GM12878 (cell line): ENCODE data around the gene TLCD5. TPM values are rescaled to one million over a fixed set of nuclear protein-coding genes. Genes with fewer than 3 reads are reported as not detected.

Experiments used
- ATAC-seq: fragments of 200-7000 bp; cut with Tn5 transposase; 3 replicates; pipeline ENCODE4 v1.9.1; 2020; ENCODE audit warnings: mild to moderate bottlenecking, moderate library complexity
- BruUV-seq: library from RNA; stranded (reverse); fragments of 400-500 nt; replicated peaks from 2 replicates; lab custom pipeline; 2021; lab: Mats Ljungman, UMichigan
- CTCF ChIA-PET: fragments of 300-600 bp; sonication (Branson Sonifier 250); formaldehyde crosslinking; extraction: SDS; loops from one replicate; lab custom pipeline; 2021; ENCODE audit warnings: inconsistent platforms; lab: Yijun Ruan, JAX
- POLR2A ChIA-PET: fragments of 350-600 bp; formaldehyde crosslinking; extraction: SDS; loops from one replicate; lab custom pipeline; 2021; ENCODE audit warnings: inconsistent platforms; lab: Charles Lee
- RAD21 ChIA-PET: fragments of 300-600 bp; sonication (Branson Sonifier 250); formaldehyde crosslinking; loops from one replicate; lab custom pipeline; 2023; ENCODE audit warnings: antibody characterized with exemption; ENCODE audit not compliant: unreplicated experiment; lab: Charles Lee
- SMC1A ChIA-PET: fragments of 300-600 bp; sonication (Branson Sonifier 250); formaldehyde crosslinking; loops from one replicate; lab custom pipeline; 2023; ENCODE audit not compliant: unreplicated experiment, uncharacterized antibody; lab: Charles Lee
- DNase-seq: peaks from one replicate; pipeline ENCODE4 v3.0.0-alpha.2; 2011; ENCODE audit warnings: low read depth, low spot score
- FAIRE-seq: peaks from 3 replicates; lab custom pipeline; 2011; peaks lifted over from hg19 to GRCh38; lab: Jason Lieb, UNC
- H2AFZ ChIP-seq: 2 replicates; pipeline ENCODE4 v1.6.0; 2011; ENCODE audit warnings: low read depth, low read length, control low read depth; ENCODE audit not compliant: control insufficient read depth
- H3K27ac ChIP-seq: 2 replicates; pipeline ENCODE4 v1.5.1; 2011; ENCODE audit warnings: control low read depth; ENCODE audit not compliant: control insufficient read depth, insufficient read depth
- H3K27me3 ChIP-seq, 2 experiments: replicated peaks in 1 of 2; 2 replicates each; pipeline versions ENCODE4 v1.6.0 to v1.6.1; 2011; ENCODE audit warnings: low read length in 1 of 2; ENCODE audit not compliant: control insufficient read depth in 2 of 2, insufficient read depth in 2 of 2
- H3K36me3 ChIP-seq, 2 experiments: 2 replicates each; pipeline ENCODE4 v1.5.1; 2011; ENCODE audit warnings: low read length in 1 of 2; ENCODE audit not compliant: control insufficient read depth in 2 of 2, insufficient read depth in 2 of 2
- H3K4me1 ChIP-seq: 2 replicates; pipeline ENCODE4 v1.6.1; 2011; ENCODE audit warnings: mild to moderate bottlenecking, low read length, moderate library complexity, mixed read lengths; ENCODE audit not compliant: control insufficient read depth, insufficient read depth
- H3K4me2 ChIP-seq: 2 replicates; pipeline ENCODE4 v1.6.0; 2011; ENCODE audit warnings: control low read depth; ENCODE audit not compliant: control insufficient read depth, insufficient read depth
- H3K4me3 ChIP-seq: fragments of 200-600 bp; sonication (generic); 2 replicates; pipeline ENCODE4 v1.5.1; 2016
- H3K79me2 ChIP-seq: 2 replicates; pipeline ENCODE4 v1.6.0; 2011; ENCODE audit warnings: low read length; ENCODE audit not compliant: control insufficient read depth, insufficient read depth
- H3K9ac ChIP-seq: 2 replicates; pipeline ENCODE4 v1.8.0; 2011; ENCODE audit warnings: low read length, control low read depth, mixed read lengths; ENCODE audit not compliant: control insufficient read depth, insufficient read depth
- H3K9me3 ChIP-seq: replicated peaks from 3 replicates; pipeline ENCODE4 v1.5.1; 2011; ENCODE audit warnings: mild to moderate bottlenecking, low read length; ENCODE audit not compliant: control insufficient read depth, insufficient read depth
- H4K20me1 ChIP-seq: 2 replicates; pipeline ENCODE4 v1.6.0; 2011; ENCODE audit not compliant: control insufficient read depth, insufficient read depth
- ATF3 ChIP-seq: IDR thresholded peaks from 2 replicates; pipeline ENCODE4 v1.6.1; 2011; ENCODE audit warnings: low read depth, mild to moderate bottlenecking, low read length, moderate library complexity, borderline replicate concordance; ENCODE audit errors: extremely low read depth
- BMI1 ChIP-seq: fragments of 450-650 bp; IDR thresholded peaks from 2 replicates; pipeline ENCODE4 v1.6.1; 2016; ENCODE audit warnings: mild to moderate bottlenecking, moderate library complexity, borderline replicate concordance
- CEBPB ChIP-seq, 2 experiments: fragments of 150-350 bp in 1 of 2; IDR thresholded peaks; 2 replicates each; pipeline ENCODE4 v1.6.1; 2012 to 2014; ENCODE audit warnings: low read depth in 2 of 2, low read length in 2 of 2, borderline replicate concordance in 1 of 2, inconsistent platforms in 1 of 2
- HCFC1 ChIP-seq: fragments of 150-350 bp; IDR thresholded peaks from 2 replicates; pipeline ENCODE4 v1.6.1; 2014; ENCODE audit warnings: low read length
- MLLT1 ChIP-seq: fragments of 450-650 bp; IDR thresholded peaks from 2 replicates; pipeline ENCODE4 v1.6.1; 2016; ENCODE audit warnings: mild to moderate bottlenecking
- NFXL1 ChIP-seq: fragments of 450-650 bp; IDR thresholded peaks from 2 replicates; pipeline ENCODE4 v1.6.1; 2017; ENCODE audit warnings: antibody characterized with exemption, mild to moderate bottlenecking, borderline replicate concordance
- RELA ChIP-seq: fragments of 450-650 bp; IDR thresholded peaks from 2 replicates; pipeline ENCODE4 v1.8.0; 2014; ENCODE audit warnings: borderline replicate concordance; ENCODE audit not compliant: partially characterized antibody
- SP1 ChIP-seq: IDR thresholded peaks from one replicate; pipeline ENCODE4 v1.6.1; 2011; ENCODE audit warnings: low read depth, low read length
- STAT1 ChIP-seq: fragments of 450-650 bp; conservative IDR thresholded peaks from 2 replicates; pipeline ENCODE4 v1.6.1; 2014; ENCODE audit warnings: antibody characterized with exemption, mild to moderate bottlenecking
- SUZ12 ChIP-seq: fragments of 200-600 bp; sonication (generic); IDR thresholded peaks from one replicate; pipeline ENCODE4 v1.6.1; 2018; ENCODE audit warnings: antibody characterized with exemption, mild to moderate bottlenecking; ENCODE audit not compliant: unreplicated experiment
- TBL1XR1 ChIP-seq: IDR thresholded peaks from 2 replicates; pipeline ENCODE4 v1.6.1; 2012; ENCODE audit warnings: low read depth, low read length, improper control_type of control experiment
- WGBS: methylation state at CpG from one replicate; pipeline ENCODE4 v1.1.6; 2016; ENCODE audit warnings: low lambda C conversion rate; ENCODE audit not compliant: insufficient replicate concordance, insufficient coverage; ENCODE audit errors: missing lambda C conversion rate; 5-methylcytosine and 5-hydroxymethylcytosine counted together
- in situ Hi-C: fragments of 300-500 bp; cut with MboI; formaldehyde crosslinking; loops from 9 replicates; pipeline ENCODE4 v1.14.3; 2018; ENCODE audit warnings: mixed read lengths
- intact Hi-C: fragments of 100-400 bp; cut with micrococcal nuclease; formaldehyde crosslinking; loops from one replicate; pipeline ENCODE4 v1.14.2; 2022; ENCODE audit not compliant: unreplicated experiment
- polyA plus RNA-seq, 11 experiments: library from polyadenylated mRNA; depleted of rRNA in 4 of 11; unstranded in 6 of 11; stranded (reverse) in 5 of 11; fragments of >200 nt; fragmentation: Nextera tagmentation in 4 of 11; fragmentation: Illumina TruSeq in 1 of 11; extraction: Ambion mirVana in 4 of 11; extraction: Trizol in 1 of 11; gene quantifications; 1 replicate in 1 of 11; 2 replicates in 10 of 11; pipeline versions ENCODE4 v1.2.1 to v1.2.3, GENCODE V29; 2011 to 2016; ENCODE audit warnings: inconsistent platforms in 2 of 11, missing spikeins in 2 of 11, low read depth in 1 of 11
- total RNA-seq, 4 experiments: library from RNA; depleted of rRNA in 3 of 4; stranded (reverse); fragments of >200 nt in 3 of 4; fragmentation: Illumina TruSeq in 1 of 4; extraction: Trizol in 1 of 4; gene quantifications; 2 replicates each; pipeline versions ENCODE4 v1.2.1 to v1.2.3, GENCODE V29; 2013 to 2021
- TF ChIP-seq, protein P1 (sequence below): fragments of 450-650 bp; formaldehyde crosslinking; IDR thresholded peaks from 2 replicates; pipeline ENCODE4 v1.4.0; 2022; ENCODE audit warnings: mild to moderate bottlenecking, moderate library complexity
- TF ChIP-seq, protein P2 (sequence below): fragments of 450-650 bp; formaldehyde crosslinking; IDR thresholded peaks from 2 replicates; pipeline ENCODE4 v1.4.0; 2020; ENCODE audit warnings: mild to moderate bottlenecking, moderate library complexity
- TF ChIP-seq, protein P3 (sequence below): IDR thresholded peaks from 2 replicates; pipeline ENCODE4 v1.6.1; 2011; ENCODE audit warnings: mild to moderate bottlenecking, low read depth, low read length, moderate library complexity; ENCODE audit not compliant: insufficient replicate concordance

Gene TLCD5
- total and polyA plus RNA-seq, 10 of the 15 experiments (the other 5 are each of a cell fraction or from before 2014, with no cell fraction given), result 2.4 to 13.3 (median 3.2) TPM

GRCh38 chr11:120378474-120378873 lies 53.4 kb downstream of the TLCD5 start:
- Histone ChIP-seq H3K79me2 (peaks cover 5% of the 10 kb centered on the region), H3K4me2 (no peak overlapping the region), H3K36me3 (no peaks in the 10 kb centered on the region), H3K9ac (no peak overlapping the region), H3K27ac (no peak overlapping the region), H3K9me3 (peaks cover 3% of the 10 kb centered on the region), H2AFZ (no peak overlapping the region), H3K4me3 (no peak overlapping the region), H4K20me1 (no peaks in the 10 kb centered on the region), H3K27me3 (no peaks in the 10 kb centered on the region), H3K4me1 (no peaks in the 10 kb centered on the region)
- ChIA-PET RAD21 (interaction anchor here (0.6 to 1.2 kb wide), 3 partner anchors 13 to 989 kb away, joined by 3 to 4 read pairs (median 3); no protein-coding TSS in a partner anchor), POLR2A (interaction anchor here (1.5 kb wide), 1 partner anchor 46 kb away, joined by 3 read pairs; no protein-coding TSS in a partner anchor), CTCF (no interaction called here), SMC1A (interaction anchor here (0.9 kb wide), 1 partner anchor 23 kb away, joined by 3 read pairs; no protein-coding TSS in a partner anchor)
- BruUV-seq, result no TSS peak
- intact Hi-C loops, result no loop called here
- ATAC-seq (no peak), DNase-seq (no peak), FAIRE-seq (no peak)
- WGBS, result 84% methylated on average over 3 of the region's 3 CpGs
- in situ Hi-C loops, result no loop called here
- TF ChIP-seq CEBPB (IDR thresholded peaks at IDR 0.05; ENCODE audit: borderline replicate concordance in 1 of 2, low read depth in 2 of 2, low read length in 2 of 2) (no peak), SP1 (no peak), HCFC1 (no peak), NFXL1 (no peak), ATF3 (no peak), RELA (no peak), BMI1 (no peak), STAT1 (no peak), SUZ12 (no peak), TBL1XR1 (no peak), MLLT1 (no peak)
- TF ChIP-seq, protein P1, sequence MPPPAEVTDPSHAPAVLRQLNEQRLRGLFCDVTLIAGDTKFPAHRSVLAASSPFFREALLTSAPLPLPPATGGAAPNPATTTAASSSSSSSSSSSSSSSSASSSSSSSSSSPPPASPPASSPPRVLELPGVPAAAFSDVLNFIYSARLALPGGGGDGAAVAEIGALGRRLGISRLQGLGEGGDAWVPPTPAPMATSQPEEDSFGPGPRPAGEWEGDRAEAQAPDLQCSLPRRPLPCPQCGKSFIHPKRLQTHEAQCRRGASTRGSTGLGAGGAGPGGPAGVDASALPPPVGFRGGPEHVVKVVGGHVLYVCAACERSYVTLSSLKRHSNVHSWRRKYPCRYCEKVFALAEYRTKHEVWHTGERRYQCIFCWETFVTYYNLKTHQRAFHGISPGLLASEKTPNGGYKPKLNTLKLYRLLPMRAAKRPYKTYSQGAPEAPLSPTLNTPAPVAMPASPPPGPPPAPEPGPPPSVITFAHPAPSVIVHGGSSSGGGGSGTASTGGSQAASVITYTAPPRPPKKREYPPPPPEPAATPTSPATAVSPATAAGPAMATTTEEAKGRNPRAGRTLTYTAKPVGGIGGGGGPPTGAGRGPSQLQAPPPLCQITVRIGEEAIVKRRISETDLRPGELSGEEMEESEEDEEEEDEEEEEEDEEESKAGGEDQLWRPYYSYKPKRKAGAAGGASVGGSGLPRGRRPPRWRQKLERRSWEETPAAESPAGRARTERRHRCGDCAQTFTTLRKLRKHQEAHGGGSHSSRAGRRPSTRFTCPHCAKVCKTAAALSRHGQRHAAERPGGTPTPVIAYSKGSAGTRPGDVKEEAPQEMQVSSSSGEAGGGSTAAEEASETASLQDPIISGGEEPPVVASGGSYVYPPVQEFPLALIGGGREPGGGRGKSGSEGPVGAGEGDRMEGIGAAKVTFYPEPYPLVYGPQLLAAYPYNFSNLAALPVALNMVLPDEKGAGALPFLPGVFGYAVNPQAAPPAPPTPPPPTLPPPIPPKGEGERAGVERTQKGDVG (CRISPR knock-in tag), result no peak
- TF ChIP-seq, protein P2, sequence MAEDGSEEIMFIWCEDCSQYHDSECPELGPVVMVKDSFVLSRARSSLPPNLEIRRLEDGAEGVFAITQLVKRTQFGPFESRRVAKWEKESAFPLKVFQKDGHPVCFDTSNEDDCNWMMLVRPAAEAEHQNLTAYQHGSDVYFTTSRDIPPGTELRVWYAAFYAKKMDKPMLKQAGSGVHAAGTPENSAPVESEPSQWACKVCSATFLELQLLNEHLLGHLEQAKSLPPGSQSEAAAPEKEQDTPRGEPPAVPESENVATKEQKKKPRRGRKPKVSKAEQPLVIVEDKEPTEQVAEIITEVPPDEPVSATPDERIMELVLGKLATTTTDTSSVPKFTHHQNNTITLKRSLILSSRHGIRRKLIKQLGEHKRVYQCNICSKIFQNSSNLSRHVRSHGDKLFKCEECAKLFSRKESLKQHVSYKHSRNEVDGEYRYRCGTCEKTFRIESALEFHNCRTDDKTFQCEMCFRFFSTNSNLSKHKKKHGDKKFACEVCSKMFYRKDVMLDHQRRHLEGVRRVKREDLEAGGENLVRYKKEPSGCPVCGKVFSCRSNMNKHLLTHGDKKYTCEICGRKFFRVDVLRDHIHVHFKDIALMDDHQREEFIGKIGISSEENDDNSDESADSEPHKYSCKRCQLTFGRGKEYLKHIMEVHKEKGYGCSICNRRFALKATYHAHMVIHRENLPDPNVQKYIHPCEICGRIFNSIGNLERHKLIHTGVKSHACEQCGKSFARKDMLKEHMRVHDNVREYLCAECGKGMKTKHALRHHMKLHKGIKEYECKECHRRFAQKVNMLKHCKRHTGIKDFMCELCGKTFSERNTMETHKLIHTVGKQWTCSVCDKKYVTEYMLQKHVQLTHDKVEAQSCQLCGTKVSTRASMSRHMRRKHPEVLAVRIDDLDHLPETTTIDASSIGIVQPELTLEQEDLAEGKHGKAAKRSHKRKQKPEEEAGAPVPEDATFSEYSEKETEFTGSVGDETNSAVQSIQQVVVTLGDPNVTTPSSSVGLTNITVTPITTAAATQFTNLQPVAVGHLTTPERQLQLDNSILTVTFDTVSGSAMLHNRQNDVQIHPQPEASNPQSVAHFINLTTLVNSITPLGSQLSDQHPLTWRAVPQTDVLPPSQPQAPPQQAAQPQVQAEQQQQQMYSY, result no peak
- TF ChIP-seq, protein P3, sequence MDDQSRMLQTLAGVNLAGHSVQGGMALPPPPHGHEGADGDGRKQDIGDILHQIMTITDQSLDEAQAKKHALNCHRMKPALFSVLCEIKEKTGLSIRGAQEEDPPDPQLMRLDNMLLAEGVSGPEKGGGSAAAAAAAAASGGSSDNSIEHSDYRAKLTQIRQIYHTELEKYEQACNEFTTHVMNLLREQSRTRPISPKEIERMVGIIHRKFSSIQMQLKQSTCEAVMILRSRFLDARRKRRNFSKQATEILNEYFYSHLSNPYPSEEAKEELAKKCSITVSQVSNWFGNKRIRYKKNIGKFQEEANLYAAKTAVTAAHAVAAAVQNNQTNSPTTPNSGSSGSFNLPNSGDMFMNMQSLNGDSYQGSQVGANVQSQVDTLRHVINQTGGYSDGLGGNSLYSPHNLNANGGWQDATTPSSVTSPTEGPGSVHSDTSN, result no peak
